NK-92 (cell line): ENCODE measurements around the gene CHTF18.

Source experiments
- DNase-seq: peaks from one replicate; lab custom pipeline; 2025; ENCODE audit not compliant: unreplicated experiment; lab: John Stamatoyannopoulos, UW

Gene CHTF18

GRCh38 chr16:760065-760464 lies 28.4 kb upstream of the CHTF18 start:
- DNase-seq, result no peak

DNA sequence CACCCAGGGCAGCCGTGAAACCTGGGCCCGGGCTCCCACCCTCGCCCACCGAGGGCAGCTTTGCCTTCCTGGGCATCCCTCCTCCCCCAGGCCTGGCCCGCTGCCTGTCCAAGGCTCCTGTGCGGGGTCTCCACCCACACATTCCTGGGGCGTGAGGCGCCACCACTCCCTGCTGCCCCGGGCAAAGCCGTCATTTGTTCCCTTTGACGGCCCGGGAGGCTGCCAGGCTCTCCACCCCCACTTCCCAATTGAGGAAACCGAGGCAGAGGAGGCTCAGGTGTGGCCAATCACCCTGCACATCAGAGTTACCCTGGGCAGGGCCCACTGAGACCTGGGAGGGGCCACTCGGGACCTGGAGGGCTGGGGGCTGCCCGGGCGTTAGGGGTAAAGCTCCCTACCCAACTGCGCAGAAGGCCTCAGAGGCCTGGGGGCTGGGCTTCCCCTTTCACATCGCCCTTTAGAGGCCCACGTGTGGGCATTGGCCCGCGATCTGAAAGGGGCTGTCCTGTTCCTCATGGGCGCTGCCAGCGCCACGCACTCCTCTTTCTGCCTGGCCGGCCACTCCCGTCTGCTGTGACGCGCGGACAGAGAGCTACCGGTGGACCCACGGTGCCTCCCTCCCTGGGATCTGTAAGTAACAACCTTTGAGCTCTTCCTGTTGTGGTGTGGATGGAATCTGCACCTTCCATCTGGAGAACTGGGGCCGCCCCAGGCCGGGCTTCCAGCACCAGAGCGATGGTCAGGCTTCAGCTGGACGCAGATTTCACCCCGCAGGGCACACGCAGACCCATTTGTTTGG lies 27.7 kb upstream of the CHTF18 start, which contains the start of gene MSLN:
MSLN (plus strand) TSS at position 190 of the 799 bp plus-strand sequence. CDS start 1,947 bp downstream, outside the sequence.
- no peak for DNase-seq

GRCh38 chr16:761625-762513 lies 26.6 kb upstream of the CHTF18 start:
- DNase-seq, result no peak

- no peak for DNase-seq
Observed at GRCh38 chr16:762595-763268, 25.7 kb upstream of the CHTF18 start.

DNA sequence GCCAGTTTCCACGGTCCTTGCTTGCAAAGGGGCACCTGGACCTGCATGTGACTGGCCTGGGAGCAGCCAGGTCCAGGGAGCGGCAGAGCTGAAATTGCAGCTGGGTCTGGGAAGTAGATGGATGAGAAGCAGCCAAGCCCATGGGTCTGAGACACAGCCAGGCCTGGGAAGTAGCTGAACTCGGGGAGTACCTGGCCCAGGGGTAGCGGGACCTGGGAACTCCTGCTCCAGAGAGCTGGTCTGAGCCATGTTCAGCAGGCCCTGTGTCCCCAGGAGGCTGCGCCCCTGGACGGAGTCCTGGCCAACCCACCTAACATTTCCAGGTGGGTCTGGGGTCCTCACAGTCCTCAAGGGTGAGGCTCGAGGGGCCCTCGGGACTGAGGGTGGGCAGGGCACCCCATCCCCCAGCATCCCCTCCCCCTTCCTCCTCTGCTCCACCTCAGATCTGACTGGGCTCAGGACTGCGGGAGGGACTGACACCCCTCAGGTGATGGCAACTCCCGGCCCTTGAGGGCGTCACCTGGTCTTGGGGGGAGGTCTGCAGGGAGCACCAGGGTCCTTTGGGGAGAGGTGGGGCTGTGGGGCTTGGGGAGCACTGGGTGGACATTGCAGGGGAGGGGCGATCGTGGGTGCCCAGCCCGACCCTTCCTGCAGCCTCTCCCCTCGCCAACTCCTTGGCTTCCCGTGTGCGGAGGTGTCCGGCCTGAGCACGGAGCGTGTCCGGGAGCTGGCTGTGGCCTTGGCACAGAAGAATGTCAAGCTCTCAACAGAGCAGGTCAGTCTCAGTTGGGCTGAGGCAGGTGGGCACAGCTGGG lies 24.8 kb upstream of the CHTF18 start:
- no peak for DNase-seq

GRCh38 chr16:764184-764750 lies 24.2 kb upstream of the CHTF18 start:
- no peak for DNase-seq

- DNase-seq, result no peak
Observed at GRCh38 chr16:764848-765487, 23.5 kb upstream of the CHTF18 start.

- no peak for DNase-seq
Observed at GRCh38 chr16:765488-765865, 22.9 kb upstream of the CHTF18 start.

DNA sequence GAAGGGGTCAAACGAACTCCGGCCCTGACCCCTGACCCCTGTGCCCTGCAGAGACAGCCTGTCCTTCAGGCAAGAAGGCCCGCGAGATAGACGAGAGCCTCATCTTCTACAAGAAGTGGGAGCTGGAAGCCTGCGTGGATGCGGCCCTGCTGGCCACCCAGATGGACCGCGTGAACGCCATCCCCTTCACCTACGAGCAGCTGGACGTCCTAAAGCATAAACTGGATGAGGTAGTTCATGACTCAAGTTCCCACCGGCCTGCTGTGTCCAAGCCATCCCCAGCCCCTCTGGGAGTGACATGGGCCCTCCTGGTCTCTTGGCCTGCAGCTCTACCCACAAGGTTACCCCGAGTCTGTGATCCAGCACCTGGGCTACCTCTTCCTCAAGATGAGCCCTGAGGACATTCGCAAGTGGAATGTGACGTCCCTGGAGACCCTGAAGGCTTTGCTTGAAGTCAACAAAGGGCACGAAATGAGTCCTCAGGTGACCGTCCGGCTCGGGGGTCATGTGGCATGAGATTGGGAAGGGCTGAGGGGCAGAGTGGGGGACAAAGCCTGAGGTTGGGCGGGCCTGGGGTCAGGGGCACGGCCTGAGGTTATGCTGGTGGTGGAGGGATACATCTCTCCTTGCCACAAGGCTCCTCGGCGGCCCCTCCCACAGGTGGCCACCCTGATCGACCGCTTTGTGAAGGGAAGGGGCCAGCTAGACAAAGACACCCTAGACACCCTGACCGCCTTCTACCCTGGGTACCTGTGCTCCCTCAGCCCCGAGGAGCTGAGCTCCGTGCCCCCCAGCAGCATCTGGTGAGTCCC lies 22.2 kb upstream of the CHTF18 start:
- no peak for DNase-seq

GRCh38 chr16:766820-767640 lies 21.4 kb upstream of the CHTF18 start:
- DNase-seq, result no peak

DNA sequence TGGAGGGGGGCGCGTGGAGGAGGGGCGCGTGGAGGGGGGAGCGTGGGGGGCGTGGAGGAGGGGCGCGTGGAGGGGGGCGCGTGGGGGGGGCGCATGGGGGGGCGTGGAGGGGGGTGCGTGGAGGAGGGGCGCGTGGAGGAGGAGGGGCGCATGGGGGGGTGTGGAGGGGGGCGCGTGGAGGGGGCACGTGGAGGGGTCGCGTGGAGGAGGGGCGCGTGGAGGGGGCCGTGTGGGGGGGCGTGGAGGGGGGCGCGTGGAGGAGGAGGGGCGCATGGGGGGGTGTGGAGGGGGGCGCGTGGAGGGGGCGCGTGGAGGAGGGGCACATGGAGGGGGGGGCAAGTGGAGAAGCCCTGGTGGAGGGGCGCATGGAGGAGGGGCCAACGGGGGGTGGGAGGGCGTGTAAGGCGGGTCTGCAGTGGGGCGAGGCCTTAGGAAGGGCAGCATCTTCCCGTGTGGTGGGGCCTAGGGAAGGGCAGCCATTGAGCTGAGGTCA lies 20.6 kb upstream of the CHTF18 start:
- no peak for DNase-seq

GRCh38 chr16:768428-768827 lies 20.0 kb upstream of the CHTF18 start:
- DNase-seq, result no peak

GRCh38 chr16:769184-769784 lies 19.1 kb upstream of the CHTF18 start:
- no peak for DNase-seq

DNA sequence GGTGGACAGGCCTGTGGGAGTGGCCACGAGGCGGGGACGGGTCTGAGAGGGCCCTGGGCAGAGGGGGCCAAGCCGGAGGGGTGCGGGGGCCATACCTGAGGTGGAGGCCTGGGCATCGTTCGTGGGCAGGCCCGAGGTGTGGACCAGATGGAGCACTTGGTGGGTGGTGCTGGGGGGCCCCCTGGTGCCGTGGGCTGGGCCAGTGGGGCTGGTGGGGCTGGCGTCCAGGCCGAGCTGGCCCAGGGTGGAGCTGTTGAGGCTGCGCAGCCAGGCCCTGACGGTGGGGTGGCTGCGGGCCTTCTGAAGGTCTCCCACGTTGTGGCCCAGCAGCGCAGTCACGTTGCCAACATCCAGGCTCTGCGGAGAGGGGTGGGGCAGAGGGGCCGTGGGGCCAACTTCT lies 18.5 kb upstream of the CHTF18 start:
- no peak for DNase-seq

GRCh38 chr16:770411-770810 lies 18.0 kb upstream of the CHTF18 start:
- DNase-seq, result no peak

- DNase-seq, result no peak
Observed at GRCh38 chr16:772959-773358, 15.5 kb upstream of the CHTF18 start.
